Stimulated activated CD4-positive, alpha-beta T cell treated with anti-CD3 and anti-CD28 coated beads, TNF-alpha, amount 100 ng/mL, for 1 hour (primary cell): ENCODE measurements around the gene AKR1C1.
"Not testable (repeated sequence)": the region's sequence is repeated elsewhere in the genome, so short reads cannot be mapped to it uniquely, and the experiment has no call there.

Source experiments
- DNase-seq, 3 donors: peaks; one replicate each; pipeline ENCODE4 v3.0.0-alpha.2; 2020; ENCODE audit warnings: low read depth in 3 of 3, low spot score in 1 of 3

Gene AKR1C1

GRCh38 chr10:4982764-4983226 lies 19.6 kb downstream of the AKR1C1 start:
- no peak for DNase-seq

- no peak for DNase-seq
These were observed 20.5 kb downstream of the AKR1C1 start for GRCh38 chr10:4983615-4984216.

GRCh38 chr10:4984223-4984622 lies 21.0 kb downstream of the AKR1C1 start:
- DNase-seq: no peak

- no peak for DNase-seq
These were observed 21.9 kb downstream of the AKR1C1 start for GRCh38 chr10:4984971-4985594.

- not testable (repeated sequence) for DNase-seq
These were observed 24.9 kb downstream of the AKR1C1 start for GRCh38 chr10:4988000-4988641.

GRCh38 chr10:4990217-4990616 lies 27.0 kb downstream of the AKR1C1 start:
- DNase-seq: no peak

- not testable (repeated sequence) for DNase-seq
These were observed 28.2 kb downstream of the AKR1C1 start for GRCh38 chr10:4991463-4991862.

- not testable (repeated sequence) for DNase-seq
These were observed 29.3 kb downstream of the AKR1C1 start for GRCh38 chr10:4992564-4992963.

- not testable (repeated sequence) for DNase-seq
These were observed 31.0 kb downstream of the AKR1C1 start for GRCh38 chr10:4994260-4994659.

GRCh38 chr10:4998671-4999070 lies 35.5 kb downstream of the AKR1C1 start:
- no peak for DNase-seq

GRCh38 chr10:5002013-5002727 lies 39.0 kb downstream of the AKR1C1 start:
- no peak for DNase-seq

- DNase-seq: not testable (repeated sequence)
These were observed 40.2 kb downstream of the AKR1C1 start, which contains the start of gene AKR1C2 for GRCh38 chr10:5003127-5004029. TSS of gene AKR1C2 (minus strand) at chr10:5003857. CDS start at chr10:5003835, 22 bp downstream.

- not testable (repeated sequence) for DNase-seq
These were observed 40.8 kb downstream of the AKR1C1 start for GRCh38 chr10:5004030-5004385.

GRCh38 chr10:5004501-5004900 lies 41.3 kb downstream of the AKR1C1 start:
- DNase-seq: not testable (repeated sequence)

- DNase-seq: not testable (repeated sequence)
These were observed 45.8 kb downstream of the AKR1C1 start for GRCh38 chr10:5008857-5009548.

- DNase-seq: not testable (repeated sequence)
These were observed 46.8 kb downstream of the AKR1C1 start for GRCh38 chr10:5010043-5010442.

- DNase-seq: not testable (repeated sequence)
These were observed 48.2 kb downstream of the AKR1C1 start for GRCh38 chr10:5011392-5011791.

GRCh38 chr10:5012595-5012994 lies 49.4 kb downstream of the AKR1C1 start:
- no peak for DNase-seq

GRCh38 chr10:5013385-5013784 lies 50.2 kb downstream of the AKR1C1 start:
- no peak for DNase-seq
